GM18909 (cell line): ENCODE data around the gene FDX1.

ENCODE experiments used
- ATAC-seq: cut with Tn5 transposase; IDR thresholded peaks from one replicate; pipeline ENCODE4 v1.9.1; 2021; ENCODE audit warnings: mild to moderate bottlenecking; ENCODE audit not compliant: unreplicated experiment, poor library complexity

FDX1 gene

GRCh38 chr11:110497231-110497978 is 67.7 kb downstream of the FDX1 start:
- no peak for ATAC-seq

GRCh38 chr11:110501428-110501827 is 71.7 kb downstream of the FDX1 start:
- no peak for ATAC-seq

- ATAC-seq, result no peak
Observed at GRCh38 chr11:110505528-110506284, 76.0 kb downstream of the FDX1 start.

- ATAC-seq, result no peak
Observed at GRCh38 chr11:110507328-110507727, 77.6 kb downstream of the FDX1 start.

- ATAC-seq, result no peak
Observed at GRCh38 chr11:110508786-110509185, 79.0 kb downstream of the FDX1 start.

- no peak for ATAC-seq
Observed at GRCh38 chr11:110509472-110509871, 79.7 kb downstream of the FDX1 start.

- no peak for ATAC-seq
Observed at GRCh38 chr11:110512026-110512425, 82.3 kb downstream of the FDX1 start.

- ATAC-seq, result no peak
Observed at GRCh38 chr11:110513259-110513801, 83.6 kb downstream of the FDX1 start.

GRCh38 chr11:110513846-110514437 is 84.2 kb downstream of the FDX1 start:
- ATAC-seq, result no peak
